Lower leg skin (tissue), 3 donors: Measurements from ENCODE around the gene CELSR3.

Experiments used
- CTCF ChIP-seq, 3 donors: fragments of 450-650 bp; IDR thresholded peaks; one replicate each; pipeline ENCODE4 v1.5.1; 2016; ENCODE audit warnings: antibody characterized with exemption in 3 of 3, mild to moderate bottlenecking in 3 of 3, moderate library complexity in 2 of 3
- POLR2A ChIP-seq, 2 donors: fragments of 450-650 bp; IDR thresholded peaks; one replicate each; pipeline ENCODE4 v1.6.1; 2016 to 2017; ENCODE audit warnings: antibody characterized with exemption in 2 of 2, mild to moderate bottlenecking in 1 of 2, moderate library complexity in 1 of 2

GRCh38 chr3:48629894-48630293, 32.8 kb downstream of the CELSR3 start:
- no peak for TF ChIP-seq CTCF (IDR thresholded peaks at IDR 0.05)
- no peak for TF ChIP-seq POLR2A (IDR thresholded peaks at IDR 0.05)
